SK-N-SH (cell line): ENCODE measurements around the gene WNT8A.

Source experiments
- EZH2phosphoT487 ChIP-seq: fragments of 200-600 bp; sonication (generic); IDR thresholded peaks from 2 replicates; pipeline ENCODE4 v1.6.1; 2017; ENCODE audit warnings: low read depth, mixed run types, mild to moderate bottlenecking, antibody characterized with exemption, moderate library complexity, borderline replicate concordance
- FOXJ3 ChIP-seq: sonication (generic); formaldehyde crosslinking; IDR thresholded peaks from 2 replicates; pipeline ENCODE4 v1.5.1; 2020; ENCODE audit warnings: mild to moderate bottlenecking, missing genetic modification reagents
- MXI1 ChIP-seq: IDR thresholded peaks from 2 replicates; pipeline ENCODE4 v1.6.1; 2012; ENCODE audit warnings: mild to moderate bottlenecking, low read depth, low read length, improper control_type of control experiment
- NRF1 ChIP-seq: IDR thresholded peaks from 2 replicates; pipeline ENCODE4 v1.6.1; 2012; ENCODE audit warnings: low read depth, mild to moderate bottlenecking, low read length
- RAD21 ChIP-seq: IDR thresholded peaks from 2 replicates; pipeline ENCODE4 v1.6.1; 2012; ENCODE audit warnings: mild to moderate bottlenecking, low read length
- RCOR1 ChIP-seq: fragments of 150-350 bp; IDR thresholded peaks from 2 replicates; pipeline ENCODE4 v1.6.1; 2017; ENCODE audit warnings: antibody characterized with exemption, low read length
- TF ChIP-seq, protein P1 (sequence below): fragments of 200-600 bp; sonication (generic); IDR thresholded peaks from 2 replicates; pipeline ENCODE4 v1.6.1; 2017; ENCODE audit warnings: antibody characterized with exemption, mild to moderate bottlenecking, moderate library complexity

DNA sequence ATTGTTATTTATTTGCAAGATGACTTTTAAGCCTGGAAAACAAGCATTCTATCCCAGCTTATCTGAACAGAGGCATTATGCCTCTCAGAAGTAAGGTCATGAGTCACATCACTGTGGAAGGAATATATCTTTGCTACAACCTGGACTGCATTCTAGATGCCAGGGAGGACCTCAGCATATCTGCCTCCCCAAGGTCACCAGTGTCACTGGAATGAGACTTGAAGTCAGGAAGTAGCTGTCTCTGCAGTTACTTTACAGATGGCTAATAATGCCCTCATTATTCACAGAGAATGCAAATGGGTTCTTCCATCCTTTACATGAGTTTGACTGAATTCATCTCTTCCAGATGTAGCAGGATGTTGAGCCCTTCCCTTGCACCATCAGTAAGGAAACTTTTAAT is 46.6 kb upstream of the WNT8A start:
- TF ChIP-seq, protein P1, sequence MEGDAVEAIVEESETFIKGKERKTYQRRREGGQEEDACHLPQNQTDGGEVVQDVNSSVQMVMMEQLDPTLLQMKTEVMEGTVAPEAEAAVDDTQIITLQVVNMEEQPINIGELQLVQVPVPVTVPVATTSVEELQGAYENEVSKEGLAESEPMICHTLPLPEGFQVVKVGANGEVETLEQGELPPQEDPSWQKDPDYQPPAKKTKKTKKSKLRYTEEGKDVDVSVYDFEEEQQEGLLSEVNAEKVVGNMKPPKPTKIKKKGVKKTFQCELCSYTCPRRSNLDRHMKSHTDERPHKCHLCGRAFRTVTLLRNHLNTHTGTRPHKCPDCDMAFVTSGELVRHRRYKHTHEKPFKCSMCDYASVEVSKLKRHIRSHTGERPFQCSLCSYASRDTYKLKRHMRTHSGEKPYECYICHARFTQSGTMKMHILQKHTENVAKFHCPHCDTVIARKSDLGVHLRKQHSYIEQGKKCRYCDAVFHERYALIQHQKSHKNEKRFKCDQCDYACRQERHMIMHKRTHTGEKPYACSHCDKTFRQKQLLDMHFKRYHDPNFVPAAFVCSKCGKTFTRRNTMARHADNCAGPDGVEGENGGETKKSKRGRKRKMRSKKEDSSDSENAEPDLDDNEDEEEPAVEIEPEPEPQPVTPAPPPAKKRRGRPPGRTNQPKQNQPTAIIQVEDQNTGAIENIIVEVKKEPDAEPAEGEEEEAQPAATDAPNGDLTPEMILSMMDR: no peak
- TF ChIP-seq FOXJ3: no peak
- no peak for TF ChIP-seq NRF1
- TF ChIP-seq RAD21: no peak
- TF ChIP-seq RCOR1: no peak
- no peak for TF ChIP-seq MXI1
- no peak for TF ChIP-seq EZH2phosphoT487
